Stimulated activated CD4-positive, alpha-beta T cell treated with anti-CD3 and anti-CD28 coated beads, Interleukin-15, amount 100 ng/mL, for 48 hours (primary cell): ENCODE data around the gene CAPRIN2.
A peak's percentile ranks its signal among the peaks of the same experiment; 100 is the strongest.

ENCODE experiments used
- DNase-seq, 2 donors: peaks; one replicate each; pipeline ENCODE4 v3.0.0-alpha.2; 2020; ENCODE audit warnings: low read depth in 2 of 2

Gene CAPRIN2

GRCh38 chr12:30754750-30755394, at the start of gene CAPRIN2:
Gene CAPRIN2, minus strand, starts transcription at chr12:30754951. Its CDS starts 1,431 bp downstream, at chr12:30753520.
- peak; percentile 84 to 92 for DNase-seq

GRCh38 chr12:30797689-30798088, 42.9 kb upstream of the CAPRIN2 start:
- DNase-seq, result no peak

- no peak for DNase-seq
These were observed 42.2 kb upstream of the CAPRIN2 start for GRCh38 chr12:30796891-30797371.

- no peak for DNase-seq
These were observed 41.6 kb upstream of the CAPRIN2 start for GRCh38 chr12:30796313-30796780.

DNA sequence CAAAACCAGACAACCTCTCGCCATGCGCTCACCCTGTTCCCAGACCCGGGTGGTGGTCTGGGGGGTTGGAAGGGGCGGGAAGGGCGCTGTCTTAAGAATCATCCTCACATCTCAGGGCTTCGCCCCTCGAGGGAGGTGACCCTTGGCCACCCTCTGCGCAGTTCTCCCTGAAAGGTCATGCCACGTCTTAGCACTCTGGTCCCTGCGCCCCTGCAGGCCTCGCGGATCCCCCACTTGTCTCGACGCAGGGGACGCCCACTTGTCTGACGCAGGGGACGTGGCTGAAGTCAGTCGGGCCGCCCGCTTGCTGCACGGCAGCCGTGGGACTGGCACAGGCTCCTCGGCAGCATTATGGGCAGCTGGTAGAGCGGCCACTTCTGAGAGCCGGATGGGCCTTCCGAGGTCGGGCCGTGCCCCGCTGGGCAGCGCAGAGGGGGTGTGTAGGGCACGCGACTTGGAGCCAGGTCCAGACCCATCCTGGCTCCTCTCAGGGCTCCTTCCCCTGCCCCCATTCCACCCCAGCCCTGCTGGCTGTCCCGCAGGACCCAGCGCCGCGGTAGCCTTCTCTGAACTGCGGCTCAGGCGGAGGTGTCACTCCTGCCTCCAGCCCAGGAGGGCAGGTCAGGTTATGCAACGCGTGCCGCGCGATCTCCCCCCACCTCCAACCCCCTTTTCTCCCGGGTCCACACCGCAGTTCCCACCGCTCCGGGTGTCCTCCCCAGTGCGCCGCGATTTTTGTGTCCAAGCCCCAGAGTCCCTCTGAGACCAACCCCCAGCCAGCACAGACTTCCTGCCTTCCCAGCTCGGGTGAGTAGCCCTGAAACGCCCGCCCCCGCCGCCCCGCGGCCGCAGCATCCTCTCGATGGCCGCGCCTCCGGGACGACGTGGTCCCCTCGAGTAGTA, 40.9 kb upstream of the CAPRIN2 start:
- peak; percentile 56 to 63 for DNase-seq

- no peak for DNase-seq
These were observed 40.0 kb upstream of the CAPRIN2 start for GRCh38 chr12:30794591-30795409.

DNA sequence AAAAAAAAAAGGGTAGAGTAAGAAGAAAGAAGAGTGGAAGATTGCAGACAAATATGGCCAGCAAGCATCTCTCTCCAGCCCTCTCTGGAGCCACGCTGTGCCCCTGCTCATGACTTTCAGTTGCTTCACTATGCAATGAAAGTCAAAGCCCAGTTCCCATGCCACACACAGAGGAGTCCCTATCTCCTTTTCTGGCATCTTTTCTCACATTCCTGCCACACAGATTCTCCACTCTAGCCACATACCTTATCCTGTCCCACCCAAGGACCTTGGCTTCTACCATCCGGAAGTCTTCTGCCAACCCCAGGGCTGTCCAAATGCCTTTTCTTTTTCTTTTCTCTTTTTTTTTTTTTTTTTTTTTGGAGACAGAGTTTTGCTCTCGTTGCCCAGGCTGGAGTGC, 39.3 kb upstream of the CAPRIN2 start:
- no peak for DNase-seq

GRCh38 chr12:30792648-30793499, 38.1 kb upstream of the CAPRIN2 start:
- no peak for DNase-seq

- DNase-seq, result no peak
These were observed 37.3 kb upstream of the CAPRIN2 start for GRCh38 chr12:30792085-30792484.

GRCh38 chr12:30788754-30789153, 34.0 kb upstream of the CAPRIN2 start:
- no peak for DNase-seq

- no peak for DNase-seq
These were observed 30.9 kb upstream of the CAPRIN2 start for GRCh38 chr12:30785630-30786029.

GRCh38 chr12:30784508-30784907, 29.8 kb upstream of the CAPRIN2 start:
- DNase-seq, result no peak

DNA sequence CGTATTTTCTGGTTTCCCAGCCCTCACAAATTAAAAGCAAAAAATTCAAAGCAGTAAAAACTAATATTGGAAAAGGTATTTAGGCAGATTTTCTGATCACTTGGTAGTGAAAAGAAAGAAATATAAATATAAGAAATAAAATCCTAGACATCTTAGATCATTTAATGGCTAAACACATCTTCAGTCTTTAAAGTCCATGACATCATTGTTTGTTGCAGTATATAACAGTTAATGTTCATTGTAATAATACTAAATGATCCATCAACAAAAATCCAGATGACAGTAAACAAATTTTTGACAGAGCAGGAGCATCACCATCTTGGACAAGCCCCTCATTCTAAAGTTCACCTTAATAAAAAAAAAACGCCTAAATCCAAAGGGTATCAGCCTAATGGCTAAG, 29.2 kb upstream of the CAPRIN2 start:
- DNase-seq, result no peak

DNA sequence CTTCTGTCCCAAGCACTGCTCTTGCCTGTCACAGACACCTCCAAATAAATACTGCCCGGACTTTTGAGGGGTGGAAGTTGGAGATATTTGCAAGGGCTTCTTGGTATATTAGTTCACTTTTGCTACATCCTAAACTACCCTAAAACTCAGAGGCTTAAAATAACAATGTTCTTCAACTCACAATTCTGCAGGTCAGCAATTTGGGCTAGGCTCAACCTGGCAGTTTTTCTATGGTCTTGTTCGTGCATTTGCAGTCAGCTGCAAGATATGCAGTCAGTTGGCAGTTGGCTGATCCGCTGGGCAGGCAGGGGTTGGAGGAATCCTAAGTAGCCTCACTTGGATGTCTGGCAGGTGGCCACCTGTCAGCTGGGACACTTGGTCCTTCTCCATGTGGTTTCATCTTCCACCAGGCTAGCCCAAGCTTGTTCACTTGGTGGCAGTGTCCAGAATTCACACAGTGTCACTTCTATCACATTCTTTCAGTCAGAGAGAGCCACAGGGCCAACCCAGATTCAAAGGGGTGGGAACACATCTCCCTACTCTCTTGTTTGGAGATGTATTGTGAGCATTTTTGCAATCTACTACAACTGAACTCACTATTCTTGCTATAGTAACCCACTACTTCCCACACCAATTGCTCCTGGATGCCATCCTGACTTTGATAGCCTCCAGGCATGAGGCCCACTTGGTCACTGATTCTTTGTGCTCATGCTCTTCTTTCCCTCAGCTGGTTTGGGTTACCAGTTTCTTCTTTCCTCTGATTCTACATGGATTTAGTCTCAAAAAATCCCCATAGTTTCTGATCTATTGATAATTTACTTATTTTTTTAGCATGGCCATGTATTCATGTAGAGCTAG, 27.8 kb upstream of the CAPRIN2 start:
- no peak for DNase-seq

DNA sequence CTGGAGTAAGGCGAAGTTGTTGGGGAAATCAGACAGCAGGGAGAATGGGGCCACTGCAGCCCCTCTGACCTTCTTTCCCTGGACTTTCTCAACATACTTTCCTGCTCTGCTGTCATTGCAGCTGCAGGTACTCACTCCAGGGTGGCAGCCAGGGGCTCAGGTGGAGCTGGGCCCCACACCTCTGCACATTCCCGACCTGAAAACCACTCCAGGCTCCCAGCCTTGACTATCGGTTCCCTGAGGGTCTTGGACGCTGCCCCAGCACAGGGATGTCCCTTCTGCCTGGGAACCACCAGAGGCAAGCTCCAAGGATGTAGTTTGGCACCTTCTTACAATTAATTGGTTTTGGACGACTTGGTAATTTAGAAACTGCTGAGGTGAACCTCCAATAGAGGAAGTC, 24.8 kb upstream of the CAPRIN2 start:
- DNase-seq, result no peak

- no peak for DNase-seq
These were observed 24.4 kb upstream of the CAPRIN2 start for GRCh38 chr12:30779178-30779577.

DNA sequence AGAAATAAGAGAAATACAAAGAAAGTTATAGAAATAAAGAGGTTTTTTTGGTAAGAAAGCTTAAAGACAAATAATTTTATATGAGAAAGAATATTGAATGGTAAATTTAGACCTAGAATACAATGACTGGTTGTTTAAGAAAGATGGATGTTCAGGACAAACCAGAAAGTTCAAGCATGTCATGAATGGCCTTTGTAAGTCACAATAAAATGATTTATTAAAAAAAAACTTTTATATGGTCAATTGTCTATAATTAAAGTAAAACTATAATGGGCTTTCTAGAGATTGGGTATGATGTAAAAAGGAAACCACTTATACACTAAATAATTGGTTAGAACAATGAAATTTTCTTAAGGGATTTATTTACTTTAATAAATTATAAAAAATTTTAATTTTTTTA, 19.8 kb upstream of the CAPRIN2 start:
- no peak for DNase-seq

- DNase-seq, result no peak
These were observed 15.1 kb upstream of the CAPRIN2 start for GRCh38 chr12:30769802-30770201.

GRCh38 chr12:30764251-30764650, 9.5 kb upstream of the CAPRIN2 start:
- no peak for DNase-seq

- DNase-seq, result no peak
These were observed 8.3 kb upstream of the CAPRIN2 start for GRCh38 chr12:30763053-30763452.
